ENCODE measurements around the gene GPR150.
A peak's percentile ranks its signal among the peaks of the same experiment; 100 is the strongest.

The GPR150 gene

GRCh38 chr5:95615164-95615467 is 4.8 kb upstream of the GPR150 start:
- Mint-ChIP-seq H3K4me1 (peaks cover 24% of the 10 kb centered on the region), H3K4me3 (no peak overlapping the region), H3K36me3 (peaks cover 37% of the 10 kb centered on the region), H3K27me3 (peaks cover 7% of the 10 kb centered on the region), H3K9me3 (peaks cover 13% of the 10 kb centered on the region), H3K27ac (no peak overlapping the region)
- no peak for DNase-seq
- CTCF ChIA-PET, result no interaction called here

- no peak overlapping the region for H3K27ac Mint-ChIP-seq
- no peak overlapping the region for H3K4me3 Mint-ChIP-seq
- H3K27me3 Mint-ChIP-seq, result peaks cover 9% of the 10 kb centered on the region
- peaks cover 13% of the 10 kb centered on the region for H3K9me3 Mint-ChIP-seq
- H3K36me3 Mint-ChIP-seq, result peaks cover 37% of the 10 kb centered on the region
- peaks cover 31% of the 10 kb centered on the region for H3K4me1 Mint-ChIP-seq
- no peak for DNase-seq
- CTCF ChIA-PET, result no interaction called here
Measured at GRCh38 chr5:95617057-95617456, 2.8 kb upstream of the GPR150 start.

- DNase-seq, result no peak
- Mint-ChIP-seq H3K9me3 (peaks cover 3% of the 10 kb centered on the region), H3K27me3 (peaks cover 10% of the 10 kb centered on the region), H3K36me3 (peaks cover 23% of the 10 kb centered on the region), H3K4me3 (peak overlapping the region; percentile 88), H3K4me1 (peaks cover 50% of the 10 kb centered on the region), H3K27ac (no peak overlapping the region)
- CTCF ChIA-PET, result no interaction called here
Measured at GRCh38 chr5:95619096-95619495, 791 bp upstream of the GPR150 start.

GRCh38 chr5:95619514-95620029 is 315 bp upstream of the GPR150 start:
- CTCF ChIA-PET, result no interaction called here
- Mint-ChIP-seq H3K36me3 (peaks cover 27% of the 10 kb centered on the region), H3K27me3 (peaks cover 14% of the 10 kb centered on the region), H3K4me1 (peaks cover 54% of the 10 kb centered on the region), H3K9me3 (peaks cover 2% of the 10 kb centered on the region), H3K4me3 (peak overlapping the region; percentile 88), H3K27ac (peak overlapping the region; percentile 89)
- no peak for DNase-seq

DNA sequence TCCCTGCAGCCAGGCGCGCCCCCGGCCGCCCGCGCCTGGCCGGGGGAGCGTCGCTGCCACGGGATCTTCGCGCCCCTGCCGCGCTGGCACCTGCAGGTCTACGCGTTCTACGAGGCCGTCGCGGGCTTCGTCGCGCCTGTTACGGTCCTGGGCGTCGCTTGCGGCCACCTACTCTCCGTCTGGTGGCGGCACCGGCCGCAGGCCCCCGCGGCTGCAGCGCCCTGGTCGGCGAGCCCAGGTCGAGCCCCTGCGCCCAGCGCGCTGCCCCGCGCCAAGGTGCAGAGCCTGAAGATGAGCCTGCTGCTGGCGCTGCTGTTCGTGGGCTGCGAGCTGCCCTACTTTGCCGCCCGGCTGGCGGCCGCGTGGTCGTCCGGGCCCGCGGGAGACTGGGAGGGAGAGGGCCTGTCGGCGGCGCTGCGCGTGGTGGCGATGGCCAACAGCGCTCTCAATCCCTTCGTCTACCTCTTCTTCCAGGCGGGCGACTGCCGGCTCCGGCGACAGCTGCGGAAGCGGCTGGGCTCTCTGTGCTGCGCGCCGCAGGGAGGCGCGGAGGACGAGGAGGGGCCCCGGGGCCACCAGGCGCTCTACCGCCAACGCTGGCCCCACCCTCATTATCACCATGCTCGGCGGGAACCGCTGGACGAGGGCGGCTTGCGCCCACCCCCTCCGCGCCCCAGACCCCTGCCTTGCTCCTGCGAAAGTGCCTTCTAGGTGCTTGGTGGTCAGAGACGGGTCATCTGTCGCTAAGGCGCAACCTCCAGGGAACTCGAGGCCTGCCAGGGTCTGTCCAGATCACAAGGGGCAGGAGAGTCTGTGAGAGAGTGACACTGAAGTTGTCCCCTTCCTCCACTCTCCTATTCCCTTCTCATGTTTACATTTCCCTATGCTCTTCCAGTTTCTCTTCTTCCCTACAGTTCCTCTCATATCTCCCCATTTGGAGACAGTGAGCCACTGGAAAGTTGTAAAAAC is 1.3 kb downstream of the GPR150 start:
- Mint-ChIP-seq H3K4me3 (peak overlapping the region; percentile 76), H3K9me3 (peaks cover 2% of the 10 kb centered on the region), H3K4me1 (peaks cover 52% of the 10 kb centered on the region), H3K36me3 (peaks cover 23% of the 10 kb centered on the region), H3K27me3 (peaks cover 14% of the 10 kb centered on the region), H3K27ac (peak overlapping the region; percentile 92)
- CTCF ChIA-PET, result interaction anchor here (1.3 to 1.9 kb wide), 3 partner anchors 24 to 160 kb away, joined by 4 to 7 read pairs (median 6); partner anchors contain the start of gene RFESD
- peak; percentile 64 for DNase-seq

DNA sequence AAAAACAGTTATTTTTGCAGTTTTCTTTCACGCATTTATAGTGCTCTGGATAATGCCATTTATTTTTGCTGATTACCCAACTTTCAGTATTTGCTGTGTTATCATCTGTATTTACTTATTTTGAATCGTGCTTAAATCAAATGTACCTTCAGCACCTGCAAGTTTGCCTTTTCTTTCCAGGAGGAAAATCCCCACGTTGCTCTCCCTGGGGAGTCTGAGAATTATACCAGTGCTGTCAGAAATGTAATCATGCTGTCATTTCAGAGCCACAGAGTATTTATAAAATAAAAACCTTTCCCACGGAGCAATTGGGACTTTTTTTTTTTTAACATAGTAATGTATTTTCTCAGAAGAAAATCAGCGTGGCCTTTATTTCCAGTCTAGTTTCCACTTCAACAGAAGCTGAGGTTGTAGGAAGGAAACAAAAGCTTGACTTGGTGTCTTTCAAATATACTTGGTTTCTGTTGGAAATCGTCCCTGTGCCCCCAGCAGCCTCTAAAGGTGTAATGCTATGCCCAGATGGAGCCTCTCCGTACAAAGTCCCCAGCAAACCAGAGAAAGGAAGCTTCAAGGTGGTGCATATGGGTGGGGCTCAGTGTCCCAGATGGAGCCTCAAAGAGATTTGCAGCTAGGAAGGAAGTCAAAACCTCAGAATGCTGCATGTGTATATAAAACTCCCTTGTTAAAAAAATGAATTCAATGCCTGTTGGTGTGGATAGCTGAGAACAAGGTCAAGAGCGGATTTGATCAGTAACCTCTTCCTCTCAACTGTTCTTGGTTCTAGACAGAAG is 2.1 kb downstream of the GPR150 start:
- peak overlapping the region; percentile 92 for H3K27ac Mint-ChIP-seq
- H3K4me3 Mint-ChIP-seq, result peak overlapping the region; percentile 76
- DNase-seq, result peak; percentile 59
- H3K4me1 Mint-ChIP-seq, result peaks cover 52% of the 10 kb centered on the region
- peaks cover 2% of the 10 kb centered on the region for H3K9me3 Mint-ChIP-seq
- H3K27me3 Mint-ChIP-seq, result peaks cover 18% of the 10 kb centered on the region
- CTCF ChIA-PET, result interaction anchor here (0.7 to 1.9 kb wide), 6 partner anchors 10 to 159 kb away, joined by 3 to 9 read pairs (median 5); partner anchors contain the start of gene RFESD
- H3K36me3 Mint-ChIP-seq, result peaks cover 22% of the 10 kb centered on the region

GRCh38 chr5:95623706-95624105 is 3.8 kb downstream of the GPR150 start:
- peaks cover 17% of the 10 kb centered on the region for H3K36me3 Mint-ChIP-seq
- peaks cover 47% of the 10 kb centered on the region for H3K4me1 Mint-ChIP-seq
- no peak overlapping the region for H3K27ac Mint-ChIP-seq
- H3K27me3 Mint-ChIP-seq, result peaks cover 22% of the 10 kb centered on the region
- CTCF ChIA-PET, result no interaction called here
- peaks cover 2% of the 10 kb centered on the region for H3K9me3 Mint-ChIP-seq
- DNase-seq, result no peak
- no peak overlapping the region for H3K4me3 Mint-ChIP-seq

GRCh38 chr5:95624368-95624767 is 4.5 kb downstream of the GPR150 start:
- DNase-seq, result no peak
- Mint-ChIP-seq H3K4me3 (no peak overlapping the region), H3K27me3 (peaks cover 23% of the 10 kb centered on the region), H3K9me3 (peaks cover 2% of the 10 kb centered on the region), H3K4me1 (peaks cover 41% of the 10 kb centered on the region), H3K27ac (no peak overlapping the region), H3K36me3 (peaks cover 14% of the 10 kb centered on the region)
- CTCF ChIA-PET, result no interaction called here

GRCh38 chr5:95626701-95627100 is 6.8 kb downstream of the GPR150 start:
- peaks cover 43% of the 10 kb centered on the region for H3K4me1 Mint-ChIP-seq
- DNase-seq, result no peak
- H3K36me3 Mint-ChIP-seq, result peaks cover 17% of the 10 kb centered on the region
- H3K27ac Mint-ChIP-seq, result no peak overlapping the region
- peaks cover 7% of the 10 kb centered on the region for H3K9me3 Mint-ChIP-seq
- CTCF ChIA-PET, result interaction anchor here (1.5 kb wide), 1 partner anchor 72 kb away, joined by 3 read pairs; the partner anchor contains the start of genes ARSK and SKIC3
- H3K27me3 Mint-ChIP-seq, result peaks cover 17% of the 10 kb centered on the region
- no peak overlapping the region for H3K4me3 Mint-ChIP-seq

- H3K4me1 Mint-ChIP-seq, result peaks cover 39% of the 10 kb centered on the region
- peaks cover 25% of the 10 kb centered on the region for H3K36me3 Mint-ChIP-seq
- DNase-seq, result no peak
- peaks cover 14% of the 10 kb centered on the region for H3K9me3 Mint-ChIP-seq
- H3K27me3 Mint-ChIP-seq, result peaks cover 17% of the 10 kb centered on the region
- CTCF ChIA-PET, result no interaction called here
- H3K27ac Mint-ChIP-seq, result no peak overlapping the region
- no peak overlapping the region for H3K4me3 Mint-ChIP-seq
Measured at GRCh38 chr5:95627971-95628810, 8.3 kb downstream of the GPR150 start.

DNA sequence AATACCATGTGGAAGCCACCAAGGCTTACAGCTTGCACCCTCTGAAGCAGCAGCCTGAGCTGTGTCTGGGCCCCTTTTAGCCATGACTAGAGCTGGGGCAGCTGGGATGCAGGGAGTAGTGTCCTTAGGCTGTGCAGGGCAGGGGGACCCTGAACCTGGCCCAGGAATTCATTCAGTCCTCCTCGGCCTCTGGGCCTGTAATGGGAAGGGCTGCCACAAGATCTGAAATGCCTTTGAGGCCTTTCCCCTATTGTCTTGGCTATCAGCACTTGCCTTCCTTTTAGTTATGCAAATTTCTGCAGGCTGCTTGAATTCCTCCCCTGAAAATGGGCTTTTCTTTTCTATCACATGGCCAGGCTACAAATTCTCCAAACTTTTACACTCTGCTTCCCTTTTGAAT is 9.0 kb downstream of the GPR150 start:
- H3K27me3 Mint-ChIP-seq, result peaks cover 19% of the 10 kb centered on the region
- CTCF ChIA-PET, result no interaction called here
- H3K27ac Mint-ChIP-seq, result no peak overlapping the region

DNA sequence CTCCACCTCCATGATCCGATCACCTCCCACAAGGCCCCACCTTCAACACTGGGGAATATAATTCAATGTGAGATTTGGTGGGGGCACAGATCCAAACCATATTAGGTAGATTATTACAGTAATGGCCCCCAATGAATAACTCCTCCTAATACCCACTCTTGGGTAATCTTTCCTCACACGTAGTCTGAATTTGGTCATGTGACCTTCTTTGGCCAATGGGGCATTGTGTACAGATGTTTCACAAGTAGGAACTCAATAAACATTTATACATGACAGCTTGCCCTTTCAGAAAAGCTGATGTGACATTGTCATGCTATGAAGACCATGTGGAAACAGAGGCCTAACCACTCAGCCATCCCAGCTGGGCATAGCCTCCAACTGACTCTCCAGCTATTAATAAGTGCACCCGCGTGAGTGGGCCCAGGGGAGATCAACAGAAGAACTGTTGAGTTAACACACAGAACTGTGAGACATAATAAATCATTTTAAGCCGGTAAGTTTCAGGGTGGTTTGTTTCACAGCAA is 10.6 kb downstream of the GPR150 start:
- H3K4me3 Mint-ChIP-seq, result no peak overlapping the region
- no peak overlapping the region for H3K27ac Mint-ChIP-seq
- peaks cover 24% of the 10 kb centered on the region for H3K27me3 Mint-ChIP-seq
- CTCF ChIA-PET, result interaction anchor here (1.2 to 2.2 kb wide), 2 partner anchors 12 to 151 kb away, joined by 5 to 15 read pairs; no protein-coding TSS in a partner anchor
- H3K9me3 Mint-ChIP-seq, result peaks cover 14% of the 10 kb centered on the region
- H3K4me1 Mint-ChIP-seq, result peaks cover 30% of the 10 kb centered on the region
- H3K36me3 Mint-ChIP-seq, result peaks cover 16% of the 10 kb centered on the region
- DNase-seq, result no peak

More for the DNA sequence above, 9.0 kb downstream of the GPR150 start:
- Mint-ChIP-seq H3K4me1 (peaks cover 37% of the 10 kb centered on the region), H3K9me3 (peaks cover 16% of the 10 kb centered on the region), H3K4me3 (no peak overlapping the region), H3K36me3 (peaks cover 25% of the 10 kb centered on the region)
- no peak for DNase-seq

GRCh38 chr5:95631255-95631958 is 11.5 kb downstream of the GPR150 start:
- H3K4me3 Mint-ChIP-seq, result no peak overlapping the region
- peak overlapping the region; percentile 93 for H3K27ac Mint-ChIP-seq
- H3K4me1 Mint-ChIP-seq, result peaks cover 30% of the 10 kb centered on the region
- CTCF ChIA-PET, result interaction anchor here (1.0 to 2.2 kb wide), 5 partner anchors 9 to 150 kb away, joined by 3 to 15 read pairs (median 5); partner anchors contain the start of gene RFESD
- peaks cover 16% of the 10 kb centered on the region for H3K36me3 Mint-ChIP-seq
- H3K9me3 Mint-ChIP-seq, result peaks cover 14% of the 10 kb centered on the region
- H3K27me3 Mint-ChIP-seq, result peaks cover 25% of the 10 kb centered on the region
- DNase-seq, result no peak
